Measurements from ENCODE around the gene SHANK3. TPM values are rescaled to one million over a fixed set of nuclear protein-coding genes. Genes with fewer than 3 reads are reported as not detected.

Gene SHANK3
- total and polyA plus RNA-seq, 2 of the 8 experiments (the other 6 are each of a cell fraction or from before 2014, with no cell fraction given): 1.5 to 6.0 TPM

DNA sequence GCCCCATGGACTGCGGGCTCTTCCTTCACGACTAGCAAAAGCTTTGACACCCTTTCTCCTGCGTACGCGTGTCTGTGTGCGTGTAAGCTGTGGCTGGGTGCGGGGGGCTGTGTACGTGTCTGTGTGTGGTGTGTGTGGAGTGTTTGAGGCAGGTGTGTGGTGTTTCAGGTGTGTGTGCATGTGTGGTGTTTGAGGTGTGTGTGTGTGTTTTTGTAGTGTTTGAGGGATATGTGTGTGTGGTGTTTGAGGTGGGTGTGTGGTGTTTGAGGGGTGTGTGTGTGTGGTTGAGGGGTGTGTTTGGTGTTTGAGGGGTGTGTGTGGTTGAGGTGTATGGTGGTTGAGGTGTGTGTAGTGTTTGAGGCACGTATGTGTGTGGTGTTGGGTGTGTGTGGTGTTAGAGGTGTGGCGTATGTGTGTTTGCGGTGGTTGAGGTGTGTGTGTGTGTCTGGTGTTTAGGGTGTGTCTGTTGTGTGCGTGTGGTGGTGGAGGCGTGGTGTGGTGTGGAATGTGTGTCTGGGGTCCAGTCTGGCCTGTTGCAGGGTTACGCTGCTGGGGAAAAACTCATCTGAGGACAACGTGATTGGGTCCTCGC lies 44.0 kb upstream of the SHANK3 start:
- Histone ChIP-seq H4K8ac (ENCODE audit: extremely low read depth, insufficient read depth, low read length) (peak overlapping the region; percentile 51), H4K20me1 (replicated peaks in 1 of 2; ENCODE audit: control insufficient read depth in 1 of 2, insufficient read depth in 2 of 2, low read length in 2 of 2) (peaks cover 0 to 10% of the 10 kb centered on the region in 2 experiments), H3K79me2 (ENCODE audit: control insufficient read depth in 1 of 2, insufficient read depth in 2 of 2, low read length in 2 of 2) (no peaks in the 10 kb centered on the region), H4K5ac (ENCODE audit: insufficient read length, low read depth, low read length) (peak overlapping the region; percentile 2), H3K4me1 (replicated peaks in 1 of 4; ENCODE audit: control insufficient read depth in 3 of 4, insufficient read depth in 4 of 4, low read length in 3 of 4) (peaks cover 0 to 9% (median 5%) of the 10 kb centered on the region in 4 experiments; a peak in 5 of 7 replicates), H2BK12ac (ENCODE audit: low read depth, low read length) (peak overlapping the region; percentile 21; the same call in 1 of the 2 replicates), H2BK15ac (ENCODE audit: low read length) (peak overlapping the region; percentile 48; the same call in 1 of the 2 replicates), H3K14ac (ENCODE audit: insufficient read length) (peak overlapping the region; percentile 72), H2BK5ac (ENCODE audit: low read depth, low read length) (no peak overlapping the region), H3K56ac (replicated peaks; ENCODE audit: insufficient read length, low read depth, low read length) (peak overlapping the region; percentile 86), H3K27me3 (replicated peaks in 1 of 4; ENCODE audit: control insufficient read depth in 3 of 4, extremely low read depth in 1 of 4, insufficient read depth in 3 of 4, low read length in 3 of 4) (peaks cover 0 to 10% (median 5%) of the 10 kb centered on the region in 4 experiments; a peak in 4 of 7 replicates), H3K23ac (ENCODE audit: insufficient read length) (no peak overlapping the region), H3K9me3 (ENCODE audit: insufficient read depth in 2 of 2, low read depth in 1 of 2, low read length in 1 of 2) (no peaks in the 10 kb centered on the region), H3K4ac (replicated peaks; ENCODE audit: insufficient read length, low read depth, low read length) (peak overlapping the region; percentile 91), H3K36me3 (ENCODE audit: control insufficient read depth in 2 of 4, insufficient read depth in 4 of 4, low read length in 3 of 4) (no peaks in the 10 kb centered on the region), H2AK5ac (ENCODE audit: low read depth, low read length) (peak overlapping the region; percentile 93), H3K4me2 (ENCODE audit: insufficient read depth in 1 of 2, low read depth in 2 of 2, low read length in 2 of 2) (peak overlapping the region; percentile 90 to 96), H2BK20ac (ENCODE audit: low read length) (peak overlapping the region; percentile 29; the same call in 1 of the 2 replicates), H2AFZ (ENCODE audit: low read length) (peak overlapping the region; percentile 77), H3K18ac (ENCODE audit: extremely low read depth, low read length) (0 out of 2 replicates have a peak overlapping the region, but pooled peaks have one; percentile 75), H3K27ac (ENCODE audit: low read depth, low read length) (no peak overlapping the region), H3K79me1 (ENCODE audit: low read depth, low read length) (peaks cover 4% of the 10 kb centered on the region), H3K23me2 (ENCODE audit: low read depth, low read length) (peaks cover 11% of the 10 kb centered on the region; the same call in 1 of the 2 replicates), H2BK120ac (replicated peaks; ENCODE audit: low read depth, low read length) (peak overlapping the region; percentile 47), H4K91ac (replicated peaks; ENCODE audit: insufficient read length, low read length) (peak overlapping the region; percentile 88), H3K4me3 (ENCODE audit: extremely low read depth in 1 of 4, insufficient read depth in 2 of 4, low read depth in 3 of 4, low read length in 4 of 4) (peak overlapping the region; percentile 60 to 76 (median 64)), H3K9ac (replicated peaks in 1 of 4; ENCODE audit: extremely low read depth in 1 of 4, low read depth in 3 of 4, low read length in 3 of 4) (peak overlapping the region in 2 of 4 experiments; percentile 20 to 48; a peak in 3 of 7 replicates)
- no peak for DNase-seq (ENCODE audit: low read depth in 1 of 2, low spot score in 2 of 2)
- 48 to 100% methylated on average over 1 to 15 of the region's 16 CpGs for WGBS, 2 experiments (ENCODE audit: extremely low coverage in 1 of 2, insufficient coverage in 1 of 2, insufficient read length in 1 of 2, insufficient replicate concordance in 2 of 2, low coverage in 1 of 2, low lambda C conversion rate in 2 of 2, missing lambda C conversion rate in 1 of 2)
- POLR2A ChIA-PET (ENCODE audit: partially characterized antibody): interaction anchor here (1.2 to 1.4 kb wide), 3 partner anchors 12 to 68 kb away, joined by 3 to 8 read pairs (median 4); partner anchors contain the start of gene SHANK3
- peak; percentile 42 for FAIRE-seq
- CTCF ChIA-PET (ENCODE audit: partially characterized antibody): interaction anchor here (0.9 to 15.7 kb wide), 8 partner anchors 10 to 93 kb away, joined by 3 to 281 read pairs (median 3); no protein-coding TSS in a partner anchor
- TF ChIP-seq, protein P1, sequence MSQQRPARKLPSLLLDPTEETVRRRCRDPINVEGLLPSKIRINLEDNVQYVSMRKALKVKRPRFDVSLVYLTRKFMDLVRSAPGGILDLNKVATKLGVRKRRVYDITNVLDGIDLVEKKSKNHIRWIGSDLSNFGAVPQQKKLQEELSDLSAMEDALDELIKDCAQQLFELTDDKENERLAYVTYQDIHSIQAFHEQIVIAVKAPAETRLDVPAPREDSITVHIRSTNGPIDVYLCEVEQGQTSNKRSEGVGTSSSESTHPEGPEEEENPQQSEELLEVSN (IDR thresholded peaks at IDR 0.05): peak; percentile 1; the same call in 1 of the 2 replicates
- TF ChIP-seq KDM4A (IDR thresholded peaks at IDR 0.05; ENCODE audit: low read depth, low read length, severe bottlenecking): no peak
- peak; percentile 38 for TF ChIP-seq SAP30 (IDR thresholded peaks at IDR 0.05; ENCODE audit: insufficient read depth, insufficient replicate concordance, low read length)
